ENCODE measurements around the gene NTSR2. TPM values are rescaled to one million over a fixed set of nuclear protein-coding genes. Genes with fewer than 3 reads are reported as not detected.

The NTSR2 gene
- total RNA-seq, 1 experiment from 2014 or later = not detected

DNA sequence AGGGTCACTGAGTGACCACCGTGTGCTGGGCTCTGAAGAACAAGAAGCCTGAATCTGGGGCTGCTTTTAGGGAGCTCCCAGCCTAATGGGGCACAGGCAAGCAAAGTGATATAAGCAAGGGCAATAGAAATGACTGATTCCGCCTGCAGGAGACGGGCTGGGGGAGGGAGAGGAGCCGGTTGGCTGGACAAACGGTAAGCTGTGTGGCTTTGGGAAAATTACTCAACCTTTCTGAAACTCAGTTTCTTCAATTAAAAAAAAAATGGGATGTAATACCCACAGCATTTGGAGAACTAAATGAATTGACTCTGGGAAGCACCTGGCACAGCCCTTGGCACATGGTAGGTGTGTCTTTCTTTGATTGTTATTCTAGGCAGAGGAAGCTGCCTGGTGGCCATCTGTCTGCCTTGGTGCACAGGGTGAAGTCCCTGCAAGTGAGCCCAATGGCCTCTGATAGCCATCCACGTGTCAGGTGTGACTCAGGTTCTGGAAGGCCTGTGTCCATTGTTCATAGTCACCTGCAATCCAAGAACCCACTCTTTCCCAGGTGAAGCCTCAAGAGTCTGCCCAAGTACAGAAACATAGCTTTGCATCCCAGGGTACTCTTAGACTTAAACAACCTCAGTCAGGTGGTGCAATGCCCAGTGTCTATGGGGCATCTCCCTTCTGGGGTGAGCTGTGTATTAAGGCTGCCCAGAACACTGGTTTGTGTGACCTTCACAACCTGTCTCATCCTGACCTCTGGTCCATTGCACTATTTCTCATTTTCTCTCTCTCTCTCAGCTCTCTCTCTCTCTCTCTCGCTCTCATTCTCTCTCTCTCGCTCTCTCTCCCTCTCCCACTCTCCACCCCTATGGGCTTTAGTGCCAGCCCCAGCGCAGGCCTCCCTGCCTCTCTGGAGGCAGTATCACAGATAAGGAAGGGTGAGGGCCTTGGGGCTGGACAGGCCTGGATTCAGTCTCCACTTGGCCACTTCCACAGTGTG lies 30.0 kb upstream of the NTSR2 start:
- no peak for DNase-seq (ENCODE audit: low spot score)

DNA sequence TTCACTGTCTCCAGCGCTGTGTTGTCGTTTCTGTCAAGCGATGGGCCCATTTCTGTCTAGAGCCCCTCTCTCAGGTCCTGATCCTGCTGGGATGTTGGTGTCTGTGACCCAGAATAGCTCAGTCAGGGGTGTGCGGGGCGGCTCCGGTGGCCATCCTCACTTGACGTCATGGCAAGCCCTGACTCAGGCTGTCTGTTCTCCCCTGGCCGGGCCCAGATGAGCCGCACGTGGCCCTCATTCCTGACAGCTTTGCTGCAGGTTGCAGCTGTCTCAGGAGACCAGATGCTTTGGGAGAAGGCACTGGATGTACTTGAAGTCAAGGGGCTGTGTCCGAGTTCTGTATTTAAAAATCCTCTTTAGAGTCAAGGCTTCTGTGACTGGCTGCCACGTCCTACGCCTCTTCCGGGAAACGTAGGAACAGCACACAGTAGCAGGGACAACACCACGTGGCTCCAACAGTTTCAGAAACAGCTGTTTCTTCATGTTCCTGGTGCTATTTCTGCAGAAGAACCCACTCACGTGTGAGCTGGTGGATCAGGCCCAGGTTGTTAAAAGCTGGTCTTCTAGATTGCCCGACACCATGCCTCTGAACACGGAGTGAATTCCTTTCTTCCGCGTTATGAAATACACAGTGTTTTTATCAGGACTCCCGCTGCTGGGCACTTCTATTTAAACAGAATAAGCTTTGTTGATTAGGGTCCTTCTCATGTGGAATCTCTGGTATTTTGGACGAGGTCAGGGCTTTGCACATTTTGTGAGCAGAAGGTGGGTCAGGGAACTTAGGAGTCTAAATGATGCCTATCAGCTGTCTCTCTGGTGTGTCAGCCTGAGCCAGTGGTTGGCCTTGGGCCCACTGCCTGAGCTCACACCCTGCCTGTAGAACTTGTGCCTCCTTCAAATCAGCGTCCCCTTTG lies 28.3 kb upstream of the NTSR2 start:
- peak; percentile 42 for DNase-seq (ENCODE audit: low spot score)

DNA sequence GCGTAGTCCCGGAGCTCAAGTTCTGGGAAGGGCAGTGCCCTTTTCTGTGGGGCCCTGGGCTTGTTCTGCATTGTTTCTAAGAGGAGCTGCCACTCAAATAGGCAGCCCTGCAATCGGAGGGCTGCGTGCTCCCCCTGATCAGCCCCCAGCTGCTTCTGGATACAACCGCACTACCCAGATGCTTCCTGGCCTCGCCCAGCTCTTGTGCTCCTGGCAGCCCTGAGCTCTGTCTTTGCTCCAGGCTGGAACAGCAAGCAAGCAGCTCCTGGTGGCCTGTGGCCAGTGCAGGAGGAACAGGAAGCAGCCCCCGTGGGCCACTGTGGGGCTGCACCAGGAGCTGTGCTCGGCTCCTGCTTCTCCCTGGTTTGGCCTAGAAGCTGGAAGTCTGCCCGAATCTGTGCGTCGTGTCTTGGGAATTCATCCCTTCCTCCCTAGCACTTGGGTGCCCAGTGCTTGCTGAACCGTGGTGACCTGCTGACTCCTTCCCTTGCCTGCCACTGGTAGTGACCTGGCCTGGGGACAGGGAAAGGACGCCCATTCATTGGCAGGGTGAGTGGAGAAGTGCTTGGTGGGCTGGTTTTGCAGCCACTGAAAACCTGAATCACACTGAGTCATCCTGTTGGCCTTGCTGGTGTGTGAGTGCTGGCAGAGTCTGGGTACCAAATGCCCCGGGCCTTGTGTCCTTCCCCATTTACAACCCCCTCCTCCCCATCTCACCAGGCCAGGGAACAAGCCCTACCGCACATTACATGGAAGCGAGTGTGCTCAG lies 27.3 kb upstream of the NTSR2 start:
- DNase-seq (ENCODE audit: low spot score) = peak; percentile 92

DNA sequence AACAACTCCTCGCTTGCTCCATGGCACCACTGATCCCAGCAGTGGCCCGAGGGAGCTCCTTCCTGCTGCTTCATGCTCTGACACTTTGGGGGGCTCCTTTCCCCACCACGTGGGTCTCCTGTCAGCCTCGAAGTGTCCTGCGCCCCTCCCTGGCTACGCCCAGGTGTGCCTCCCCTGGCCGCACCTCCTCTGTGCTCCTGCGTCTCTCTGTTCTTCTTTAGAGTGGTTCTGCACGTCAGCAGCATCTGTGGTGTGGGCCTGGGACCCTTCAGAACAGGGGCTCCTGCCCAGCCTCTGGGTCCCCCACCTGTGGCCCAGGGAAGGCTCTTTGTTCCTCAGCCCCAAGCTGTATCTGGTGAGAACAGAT lies 26.7 kb upstream of the NTSR2 start:
- no peak for DNase-seq (ENCODE audit: low spot score)

DNA sequence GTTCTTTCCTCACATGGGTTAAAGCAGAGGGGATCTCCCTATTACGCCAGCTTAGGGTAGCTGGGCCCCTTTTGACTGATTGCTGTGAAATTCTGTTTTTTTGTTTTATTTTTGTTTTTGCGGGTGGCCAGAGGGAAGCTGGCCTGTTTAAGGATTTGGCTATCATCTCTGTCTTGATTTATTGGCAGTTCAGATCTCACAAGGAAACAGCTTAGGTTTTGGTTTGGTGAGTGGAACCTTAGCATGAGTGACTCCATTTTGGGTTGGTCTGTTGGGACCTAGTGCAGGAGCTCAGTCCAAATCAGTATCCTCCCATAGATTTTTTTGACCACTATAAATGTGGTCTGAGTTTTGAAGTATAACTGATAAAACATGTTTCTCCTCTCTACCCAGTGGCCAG lies 25.6 kb upstream of the NTSR2 start:
- no peak for DNase-seq (ENCODE audit: low spot score)

DNA sequence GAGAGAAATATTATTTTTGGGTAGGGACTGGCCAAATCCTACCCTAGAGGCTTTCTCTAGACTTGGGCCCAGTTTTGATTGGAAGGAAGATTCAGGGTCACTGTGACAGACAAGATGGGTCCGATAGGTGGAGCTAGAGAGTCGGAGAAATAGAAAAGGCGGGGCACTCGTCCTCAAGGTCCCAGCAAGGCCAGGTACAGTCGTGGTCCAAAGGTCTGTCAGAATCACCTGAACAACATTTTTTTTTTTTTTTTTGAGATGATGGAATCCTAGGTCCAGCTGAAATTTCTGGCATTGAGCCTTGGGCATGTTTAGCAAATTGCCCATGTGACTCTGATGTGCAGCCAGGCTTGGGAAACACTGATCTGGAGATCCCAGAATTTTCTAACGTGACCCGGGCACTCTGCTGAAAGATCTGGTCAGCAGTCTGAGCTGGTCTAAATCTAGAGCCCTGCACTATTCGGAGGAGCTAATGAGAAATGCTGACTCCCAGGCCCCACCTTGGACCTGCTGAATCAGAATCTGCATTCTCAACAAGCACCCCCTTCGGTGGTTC lies 23.0 kb upstream of the NTSR2 start:
- DNase-seq (ENCODE audit: low spot score) = peak; percentile 76

DNA sequence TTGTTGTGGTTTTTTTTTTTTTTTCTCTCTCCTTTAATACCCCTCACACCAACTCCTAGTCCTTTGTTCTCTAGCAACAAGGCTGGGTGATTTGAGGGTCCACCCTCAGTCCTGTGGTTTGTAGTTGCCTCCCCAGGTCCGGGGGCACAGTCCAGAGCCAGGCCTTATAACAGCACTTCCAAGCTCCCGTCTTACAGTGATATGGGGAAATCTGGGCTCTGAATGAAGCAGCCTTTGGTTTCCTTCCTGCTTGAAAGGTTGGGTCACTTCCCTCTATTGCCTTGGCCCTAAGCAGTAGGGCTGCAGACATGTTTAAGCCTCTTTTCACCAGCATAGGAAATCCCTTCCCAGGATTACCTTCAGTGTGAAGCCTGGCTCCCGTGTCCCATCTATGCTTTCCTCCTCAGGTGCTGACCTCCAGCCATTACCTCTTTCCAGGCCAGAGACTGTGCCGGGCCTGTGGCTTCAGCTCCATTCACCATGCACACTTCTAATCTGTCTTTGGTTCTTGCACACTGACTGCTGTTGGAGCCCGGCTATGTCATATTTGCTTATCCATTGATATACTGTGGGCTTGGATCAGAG lies 21.2 kb upstream of the NTSR2 start:
- DNase-seq (ENCODE audit: low spot score) = no peak

DNA sequence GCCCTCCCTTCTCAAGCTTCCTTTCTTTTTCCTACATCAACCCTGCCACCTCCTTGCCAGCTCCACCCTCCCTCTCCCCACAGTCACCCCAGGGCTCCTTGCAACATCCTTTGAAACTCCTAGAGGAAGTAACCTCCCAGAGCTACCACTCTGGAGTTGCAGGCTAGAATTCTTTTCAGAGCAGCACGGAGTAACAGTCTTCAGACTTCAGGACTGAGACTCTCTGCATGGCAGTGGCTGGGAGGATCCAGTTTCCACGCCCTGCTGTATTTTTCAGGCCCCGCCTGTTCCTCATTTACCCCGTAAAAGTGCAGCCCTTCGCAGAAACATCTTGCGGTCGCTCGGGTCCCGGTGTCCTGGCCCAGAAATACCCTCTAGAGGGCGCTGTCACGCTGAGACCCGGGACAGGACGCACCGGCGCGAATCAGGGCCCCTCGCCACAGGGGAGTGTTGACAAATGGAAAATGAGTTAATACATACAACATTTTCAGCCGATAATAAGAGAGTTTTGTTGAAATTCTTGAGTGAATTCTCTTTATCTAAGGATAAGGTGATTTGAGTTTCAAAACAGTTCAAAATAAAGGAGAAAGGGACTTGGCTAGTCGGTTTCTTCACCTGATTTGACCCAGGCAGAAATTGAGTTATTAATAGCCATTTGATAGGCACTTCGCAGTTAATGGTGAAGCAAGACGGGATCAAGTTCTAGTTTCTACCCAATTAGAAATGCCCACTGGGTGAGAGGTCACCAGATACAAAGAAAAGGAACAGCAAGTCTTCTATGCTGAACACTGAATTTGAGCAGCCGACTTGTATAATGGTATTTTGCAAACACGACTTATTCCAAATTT lies 18.5 kb upstream of the NTSR2 start:
- DNase-seq (ENCODE audit: low spot score) = peak; percentile 82

DNA sequence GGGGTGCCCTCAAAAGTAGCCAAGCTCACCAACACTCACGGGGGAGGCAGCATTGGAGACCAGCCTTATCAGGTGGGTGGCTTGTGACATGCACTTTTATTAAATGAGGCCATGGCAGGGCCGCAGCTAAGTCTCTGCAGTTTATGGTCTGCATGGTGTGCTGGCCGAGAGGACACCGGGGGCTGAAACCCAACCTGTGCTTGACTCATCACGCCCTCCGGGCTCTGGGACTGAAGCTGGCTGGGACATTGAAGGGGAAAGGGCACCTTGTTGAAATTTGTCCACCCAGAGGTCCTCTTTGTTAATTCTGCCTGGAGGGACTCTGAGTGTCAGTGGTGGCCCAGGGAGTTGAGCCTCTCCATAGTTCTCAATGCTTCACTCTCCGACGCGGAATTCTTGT lies 17.7 kb upstream of the NTSR2 start:
- DNase-seq (ENCODE audit: low spot score) = no peak

DNA sequence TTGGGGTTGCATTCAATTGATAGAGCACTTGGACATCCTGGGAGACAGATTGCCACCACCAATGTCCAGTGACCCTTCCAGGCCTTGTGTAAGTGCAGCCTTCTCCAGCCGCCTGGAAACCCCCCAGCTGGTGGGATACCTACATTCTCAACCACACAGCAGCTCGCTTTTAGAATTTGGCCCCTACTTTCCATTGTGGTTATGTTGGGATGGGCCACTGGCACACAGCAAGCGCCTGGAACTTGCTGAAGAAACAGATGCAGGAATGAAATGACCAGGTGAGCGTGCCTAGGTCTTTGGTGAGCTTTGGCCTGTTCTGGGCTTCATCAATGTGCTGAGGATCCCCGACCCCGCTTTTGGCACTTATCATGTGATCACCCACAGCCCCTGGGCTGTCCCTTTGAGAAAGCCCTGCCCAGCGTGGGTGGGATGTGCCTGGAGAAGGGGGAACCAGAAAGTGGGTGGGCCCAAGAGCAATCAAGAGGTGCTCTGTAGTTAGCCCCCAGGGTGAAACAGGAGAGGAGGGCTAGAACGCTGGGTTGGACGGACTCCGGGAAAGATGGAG lies 16.0 kb upstream of the NTSR2 start:
- DNase-seq (ENCODE audit: low spot score) = no peak

DNA sequence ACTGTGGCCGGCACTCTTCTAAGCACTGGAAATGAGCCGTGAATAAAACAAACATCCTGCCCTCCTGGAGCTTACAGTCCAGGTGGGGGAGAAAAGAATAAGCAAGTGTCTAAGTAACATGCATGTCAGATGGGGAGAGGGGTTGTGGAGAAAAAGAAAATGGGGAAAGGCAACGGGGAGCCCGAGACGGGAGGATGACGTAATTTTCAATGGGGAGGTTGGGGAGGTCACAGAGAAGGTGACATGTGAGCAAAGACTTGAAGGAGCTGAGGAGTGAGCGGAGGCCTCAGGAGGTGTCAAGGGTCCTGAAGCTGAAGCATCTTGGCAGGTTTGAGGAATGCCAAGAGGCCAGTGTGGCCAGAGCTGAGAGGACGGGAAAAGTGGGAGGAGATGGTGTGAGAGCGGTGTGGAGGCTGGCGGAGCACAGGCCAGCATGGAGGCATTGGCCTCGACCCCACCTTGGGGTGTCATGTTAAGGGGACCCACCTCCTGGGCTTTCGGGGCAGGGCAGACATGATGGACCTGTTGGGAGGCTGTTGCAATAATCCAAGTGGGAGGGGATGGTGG lies 15.0 kb upstream of the NTSR2 start:
- no peak for DNase-seq (ENCODE audit: low spot score)

DNA sequence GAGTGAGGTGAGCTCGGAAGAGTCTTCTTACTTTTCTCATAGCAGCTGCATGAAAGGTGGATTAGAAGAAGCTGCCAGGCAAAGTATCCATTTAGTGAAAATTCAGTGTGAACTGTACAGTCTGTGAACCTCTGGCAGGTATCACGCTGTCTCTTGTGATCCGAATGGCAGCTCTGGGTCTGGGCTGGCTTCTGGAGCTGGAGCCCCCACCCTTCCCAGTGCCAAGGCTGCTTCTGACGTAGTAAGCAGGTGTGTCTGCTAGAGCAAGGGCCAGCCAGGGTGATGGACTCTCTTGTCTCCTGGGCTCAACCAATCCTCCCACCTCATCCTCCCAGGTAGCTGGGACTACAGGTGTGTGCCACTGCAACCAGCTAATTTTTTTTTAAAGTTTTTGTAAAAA lies 14.0 kb upstream of the NTSR2 start:
- no peak for DNase-seq (ENCODE audit: low spot score)

DNA sequence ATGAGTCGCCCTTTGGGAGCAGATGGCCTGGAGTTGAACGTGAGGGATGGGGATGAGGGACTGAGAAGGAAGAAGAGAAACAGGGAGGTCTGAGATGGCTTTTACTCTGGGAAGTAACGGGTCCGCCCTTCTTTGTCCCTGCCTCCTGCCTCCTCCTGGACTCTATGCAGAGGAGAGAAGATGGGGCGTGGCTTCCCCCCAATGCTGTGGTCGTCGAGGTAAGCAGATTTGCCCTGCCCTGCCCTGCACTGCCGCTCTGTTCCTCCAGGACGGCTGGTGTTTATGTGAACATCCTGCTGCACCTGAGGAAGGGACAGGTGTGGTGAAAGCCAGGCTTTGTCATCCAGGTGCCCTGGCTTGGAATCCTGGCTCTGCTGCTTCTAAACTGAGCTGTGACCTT lies 13.5 kb upstream of the NTSR2 start:
- DNase-seq (ENCODE audit: low spot score) = no peak

DNA sequence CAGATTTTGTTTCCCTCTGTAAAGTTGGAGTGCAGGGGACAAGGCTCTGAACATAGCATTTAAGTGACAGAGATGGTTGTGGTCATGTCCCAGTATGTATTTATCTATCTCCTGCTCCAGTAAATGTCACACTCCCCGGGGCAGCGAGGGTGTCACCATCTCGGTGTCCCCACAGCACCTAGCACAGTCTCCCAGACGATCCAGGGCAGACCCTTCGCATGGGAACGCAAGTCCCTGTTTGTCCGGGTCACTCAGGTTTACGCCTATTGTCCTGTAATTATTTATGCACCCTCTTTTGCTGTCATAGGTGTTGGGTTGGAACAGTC lies 12.6 kb upstream of the NTSR2 start:
- DNase-seq (ENCODE audit: low spot score) = no peak

DNA sequence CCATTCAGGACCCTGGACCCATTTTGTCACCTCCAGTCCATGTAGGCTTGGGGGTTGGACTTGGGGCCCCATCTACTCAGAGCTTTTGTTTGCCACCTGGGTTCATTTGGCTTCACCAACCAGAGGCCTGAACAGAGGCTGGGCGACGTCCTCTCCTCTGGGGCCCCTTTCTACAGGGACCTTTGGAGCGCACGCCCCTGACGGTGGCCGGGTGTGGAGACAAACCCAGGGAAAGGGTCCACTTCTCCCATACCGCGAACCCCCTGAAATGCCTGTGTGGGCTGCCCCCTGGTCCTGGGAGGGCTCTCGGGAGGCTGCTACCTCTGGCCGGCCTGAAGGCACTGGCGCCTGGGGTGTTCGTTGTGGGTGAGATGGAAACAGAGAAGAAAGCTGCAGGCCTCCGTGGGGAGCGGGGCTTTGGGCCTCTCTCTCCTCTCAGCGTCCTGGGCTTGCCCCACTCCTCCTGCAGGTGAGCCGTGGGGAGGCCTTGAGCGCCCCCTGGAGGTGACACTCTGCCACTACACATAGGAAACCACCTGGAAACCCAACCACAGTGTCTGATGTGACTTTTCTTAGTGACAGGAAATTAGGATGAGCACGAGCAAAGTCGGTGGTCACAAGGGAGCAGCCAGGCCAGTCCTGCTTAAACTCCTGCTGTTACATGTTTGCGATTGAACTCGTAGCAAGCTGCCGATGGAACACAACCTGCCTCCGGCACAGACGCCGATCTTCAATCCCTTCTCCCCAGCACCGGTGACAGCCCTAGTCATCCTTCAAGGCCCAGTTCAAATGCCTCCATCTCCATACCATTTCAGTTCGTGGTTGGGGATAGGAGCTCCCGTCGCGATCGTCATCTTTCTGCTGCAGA lies 12.0 kb upstream of the NTSR2 start:
- DNase-seq (ENCODE audit: low spot score) = peak; percentile 26

DNA sequence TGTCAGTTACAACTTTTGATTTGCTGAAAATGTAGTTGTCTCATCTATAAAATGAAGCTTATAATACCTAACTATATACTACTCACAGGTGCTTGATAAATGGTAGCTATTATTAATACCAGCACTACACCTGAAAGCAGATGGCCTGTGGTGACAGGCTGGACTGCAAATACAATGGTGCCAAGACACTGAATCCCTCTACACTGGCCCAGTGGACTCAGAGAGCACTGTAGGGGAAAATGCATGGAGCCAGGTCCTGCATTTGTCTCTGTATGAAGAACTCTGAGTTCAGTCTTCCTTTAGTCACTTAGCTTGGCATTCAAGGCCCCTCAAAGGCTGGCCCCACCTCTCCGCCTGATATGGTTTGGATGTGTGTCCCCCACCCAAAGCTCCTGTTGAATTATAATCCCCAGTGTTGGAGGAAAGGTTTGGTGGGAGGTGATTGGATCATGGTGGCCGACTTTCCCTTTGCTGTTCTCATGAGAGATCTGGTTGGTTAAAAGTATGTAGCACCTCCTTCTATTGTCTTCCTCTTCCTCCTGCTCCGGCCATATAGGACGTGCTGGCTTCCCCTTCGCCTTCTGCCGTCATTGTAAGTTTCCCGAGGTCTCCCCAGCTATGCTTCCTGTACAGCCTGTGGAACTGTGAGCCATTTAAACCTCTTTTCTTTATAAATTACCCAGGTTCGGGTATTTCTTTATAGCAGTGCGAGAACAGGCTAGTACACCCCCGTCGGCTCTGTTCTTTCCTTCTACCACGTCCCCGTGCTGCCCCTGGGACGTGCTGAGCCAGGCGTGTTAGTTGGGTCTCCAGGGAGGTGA lies 11.1 kb upstream of the NTSR2 start:
- DNase-seq (ENCODE audit: low spot score) = no peak

DNA sequence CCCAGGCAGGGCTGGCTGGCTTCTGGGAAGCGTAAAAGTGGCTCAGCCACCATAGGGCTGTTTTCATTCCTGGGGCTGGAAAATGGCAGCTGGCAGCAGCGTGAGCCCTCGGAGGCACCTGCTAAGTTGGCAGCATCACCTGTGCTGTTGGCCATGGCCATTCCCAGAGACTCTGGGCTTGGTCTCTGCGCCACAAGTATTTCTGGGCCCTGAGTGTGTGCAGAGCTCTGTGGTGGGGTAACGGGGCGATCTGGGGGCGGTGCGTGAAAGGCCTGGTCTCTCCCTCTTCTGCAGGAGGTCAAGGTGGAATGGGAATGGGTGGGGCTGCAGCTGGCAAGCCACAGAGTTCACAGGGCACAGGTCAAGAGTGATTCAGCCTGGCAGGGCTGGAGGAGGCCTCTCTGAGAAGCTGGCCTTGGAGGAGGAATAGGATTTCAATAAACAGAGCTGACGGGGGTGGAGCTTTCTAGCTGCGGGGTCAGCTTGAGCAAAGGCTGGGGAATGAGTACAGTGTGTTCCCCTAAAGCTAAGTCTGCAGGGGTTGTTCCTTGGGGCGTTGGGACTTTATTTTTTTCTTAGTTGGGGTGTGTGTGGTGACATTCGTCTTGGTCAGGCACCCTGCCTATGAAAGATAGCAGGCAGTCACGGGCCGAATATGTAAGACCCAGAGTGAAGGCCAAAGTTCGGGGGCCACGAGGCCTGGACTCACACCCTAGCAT lies 10.3 kb upstream of the NTSR2 start:
- DNase-seq (ENCODE audit: low spot score) = no peak

Data from A172 (cell line).